K562 (cell line): Measurements from ENCODE around the gene RTCA. TPM values are rescaled to one million over a fixed set of nuclear protein-coding genes. Genes with fewer than 3 reads are reported as not detected.

Source experiments
- CBFA2T3 ChIP-seq: fragments of 450-650 bp; IDR thresholded peaks from 2 replicates; pipeline ENCODE4 v1.6.1; 2017
- DIDO1 ChIP-seq: fragments of 450-650 bp; IDR thresholded peaks from 2 replicates; pipeline ENCODE4 v1.6.1; 2016; ENCODE audit warnings: low read depth, missing biosample characterization, missing genetic modification characterization
- HDAC2 ChIP-seq: fragments of 450-650 bp; IDR thresholded peaks from 2 replicates; pipeline ENCODE4 v1.6.1; 2016; ENCODE audit warnings: mild to moderate bottlenecking
- KLF1 ChIP-seq: fragments of 450-650 bp; IDR thresholded peaks from 2 replicates; pipeline ENCODE4 v1.6.1; 2016; ENCODE audit warnings: missing genetic modification characterization, missing compliant biosample characterization
- MYBL2 ChIP-seq, 2 experiments: fragments of 450-650 bp in 1 of 2; sonication (generic) in 1 of 2; formaldehyde crosslinking in 1 of 2; IDR thresholded peaks; 2 replicates each; pipeline versions ENCODE4 v1.6.1 to v1.8.1; 2017 to 2022; ENCODE audit warnings: borderline replicate concordance in 1 of 2, inconsistent platforms in 1 of 2, low read depth in 1 of 2, mild to moderate bottlenecking in 1 of 2, missing genetic modification reagents in 1 of 2, moderate library complexity in 1 of 2
- NBN ChIP-seq: fragments of 450-650 bp; IDR thresholded peaks from 2 replicates; pipeline ENCODE4 v1.6.1; 2016; ENCODE audit warnings: low read depth, mild to moderate bottlenecking
- NCOR1 ChIP-seq: fragments of 450-650 bp; IDR thresholded peaks from 2 replicates; pipeline ENCODE4 v1.6.1; 2016; ENCODE audit warnings: mild to moderate bottlenecking, moderate library complexity
- NEUROD1 ChIP-seq: fragments of 150-350 bp; IDR thresholded peaks from 2 replicates; pipeline ENCODE4 v1.6.1; 2014; ENCODE audit warnings: borderline replicate concordance, low read length, low read depth; ENCODE audit not compliant: partially characterized antibody
- PML ChIP-seq: IDR thresholded peaks from 2 replicates; pipeline ENCODE4 v1.6.1; 2012; ENCODE audit warnings: low read length, inconsistent platforms
- RAD21 ChIP-seq, 2 experiments: fragments of 250-450 bp in 1 of 2; fragments of 450-650 bp in 1 of 2; sonication (Bioruptor Pico) in 1 of 2; formaldehyde crosslinking in 1 of 2; IDR thresholded peaks in 1 of 2; conservative IDR thresholded peaks in 1 of 2; 2 replicates each; pipeline versions ENCODE4 v1.4.0 to v1.8.0; 2020 to 2022; ENCODE audit warnings: mild to moderate bottlenecking in 2 of 2, moderate library complexity in 1 of 2
- RBM22 ChIP-seq: fragments of 200-400 bp; formaldehyde crosslinking; IDR thresholded peaks from 2 replicates; pipeline ENCODE4 v1.6.1; 2018; ENCODE audit warnings: low read length, low read depth; ENCODE audit not compliant: poor library complexity, severe bottlenecking
- SMARCA4 ChIP-seq: fragments of 450-650 bp; IDR thresholded peaks from 2 replicates; pipeline ENCODE4 v1.6.1; 2016
- TEAD1 ChIP-seq, 2 experiments: fragments of 450-650 bp in 1 of 2; sonication (generic) in 1 of 2; formaldehyde crosslinking; IDR thresholded peaks; 2 replicates each; pipeline versions ENCODE4 v1.4.0 to v1.8.0; 2020 to 2022; ENCODE audit warnings: mild to moderate bottlenecking in 2 of 2, missing genetic modification reagents in 1 of 2
- ZC3H4 ChIP-seq: sonication (generic); formaldehyde crosslinking; IDR thresholded peaks from 2 replicates; pipeline ENCODE4 v1.9.0; 2021; ENCODE audit warnings: missing genetic modification reagents, borderline replicate concordance
- ZNF232 ChIP-seq: sonication (generic); formaldehyde crosslinking; IDR thresholded peaks from 2 replicates; pipeline ENCODE4 v1.8.0; 2022; ENCODE audit warnings: mild to moderate bottlenecking, missing genetic modification reagents
- ZNF263 ChIP-seq: sonication (generic); formaldehyde crosslinking; IDR thresholded peaks from 2 replicates; pipeline ENCODE4 v1.8.0; 2022; ENCODE audit warnings: mild to moderate bottlenecking, missing genetic modification reagents, borderline replicate concordance
- ZNF766 ChIP-seq: fragments of 200-800 bp; sonication (Bioruptor generic); conservative IDR thresholded peaks from 2 replicates; pipeline ENCODE4 v1.6.1; 2016; ENCODE audit warnings: missing genetic modification characterization, missing compliant biosample characterization
- polyA plus RNA-seq, 8 experiments: library from polyadenylated mRNA; depleted of rRNA in 4 of 8; stranded (reverse) in 5 of 8; unstranded in 3 of 8; fragments of >200 nt; fragmentation: Nextera tagmentation in 2 of 8; fragmentation: Illumina TruSeq in 1 of 8; extraction: Ambion mirVana in 2 of 8; extraction: Trizol in 1 of 8; gene quantifications; 2 replicates each; pipeline versions ENCODE4 v1.2.1 to v1.2.3, GENCODE V29; 2011 to 2014; ENCODE audit warnings: inconsistent platforms in 1 of 8, missing spikeins in 1 of 8
- total RNA-seq, 7 experiments: library from RNA; depleted of rRNA in 6 of 7; stranded (reverse); fragments of >200 nt in 6 of 7; fragmentation: Illumina TruSeq in 2 of 7; extraction: Trizol in 2 of 7; gene quantifications; 2 replicates each; pipeline versions ENCODE4 v1.2.1 to v1.2.3, GENCODE V29; 2011 to 2021; ENCODE audit warnings: low replicate concordance in 1 of 7
- TF ChIP-seq, protein P1 (sequence below), 3 experiments: IDR thresholded peaks in 2 of 3; conservative IDR thresholded peaks in 1 of 3; 2 replicates each; pipeline ENCODE4 v1.5.1; 2011 to 2012; ENCODE audit warnings: low read length in 3 of 3, mild to moderate bottlenecking in 3 of 3, control low read depth in 2 of 3, improper control_type of control experiment in 1 of 3, inconsistent platforms in 1 of 3, low read depth in 1 of 3, mixed read lengths in 1 of 3, moderate library complexity in 1 of 3; ENCODE audit not compliant: insufficient read depth in 2 of 3
- TF ChIP-seq, protein P2 (sequence below): IDR thresholded peaks from 2 replicates; pipeline ENCODE4 v1.6.1; 2011; ENCODE audit not compliant: insufficient read length; ENCODE audit errors: extremely low read depth
- TF ChIP-seq, protein P3 (sequence below): sonication (generic); formaldehyde crosslinking; IDR thresholded peaks from 2 replicates; pipeline ENCODE4 v1.9.0; 2022; ENCODE audit warnings: mild to moderate bottlenecking, missing genetic modification reagents
- TF ChIP-seq, protein P4 (sequence below): sonication (generic); IDR thresholded peaks from 2 replicates; pipeline ENCODE4 v1.6.1; 2016
- TF ChIP-seq, protein P5 (sequence below): sonication (generic); formaldehyde crosslinking; IDR thresholded peaks from 2 replicates; pipeline ENCODE4 v1.8.0; 2022; ENCODE audit warnings: mild to moderate bottlenecking, low read depth, missing genetic modification reagents

The RTCA gene
- total and polyA plus RNA-seq, 9 of the 15 experiments (the other 6 are each of a cell fraction or from before 2014, with no cell fraction given), result 11.6 to 57.2 (median 43.2) TPM

DNA sequence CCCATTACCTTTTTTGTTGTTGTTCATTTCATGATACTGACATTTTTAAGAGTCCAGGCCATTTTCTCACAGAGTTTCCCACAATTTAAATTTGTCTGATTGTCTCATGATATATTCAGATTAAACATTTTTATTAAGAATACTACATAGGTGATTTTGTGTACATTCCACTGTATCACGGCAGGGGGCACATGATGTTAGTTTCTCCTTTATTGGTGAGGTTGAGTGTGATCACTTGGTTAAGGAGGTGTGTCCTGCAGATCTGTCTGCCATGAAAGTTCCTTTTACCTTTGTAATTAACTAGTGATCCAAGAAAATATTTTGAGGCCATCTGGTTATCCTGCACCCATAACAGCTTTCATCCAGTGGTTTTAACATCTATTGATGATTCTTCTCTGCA is 11.8 kb downstream of the RTCA start (continued):
- no peak for TF ChIP-seq DIDO1
- no peak for TF ChIP-seq ZNF232 (CRISPR knock-in tag)
- TF ChIP-seq ZC3H4 (CRISPR knock-in tag), result no peak
- TF ChIP-seq RAD21 (CRISPR knock-in tag; conservative IDR thresholded peaks at IDR 0.05 in 1 of 2, IDR thresholded peaks at IDR 0.05 in 1 of 2), result peak in 1 of 2 experiments; percentile 47; a peak in 3 of 4 replicates
- TF ChIP-seq, protein P1, sequence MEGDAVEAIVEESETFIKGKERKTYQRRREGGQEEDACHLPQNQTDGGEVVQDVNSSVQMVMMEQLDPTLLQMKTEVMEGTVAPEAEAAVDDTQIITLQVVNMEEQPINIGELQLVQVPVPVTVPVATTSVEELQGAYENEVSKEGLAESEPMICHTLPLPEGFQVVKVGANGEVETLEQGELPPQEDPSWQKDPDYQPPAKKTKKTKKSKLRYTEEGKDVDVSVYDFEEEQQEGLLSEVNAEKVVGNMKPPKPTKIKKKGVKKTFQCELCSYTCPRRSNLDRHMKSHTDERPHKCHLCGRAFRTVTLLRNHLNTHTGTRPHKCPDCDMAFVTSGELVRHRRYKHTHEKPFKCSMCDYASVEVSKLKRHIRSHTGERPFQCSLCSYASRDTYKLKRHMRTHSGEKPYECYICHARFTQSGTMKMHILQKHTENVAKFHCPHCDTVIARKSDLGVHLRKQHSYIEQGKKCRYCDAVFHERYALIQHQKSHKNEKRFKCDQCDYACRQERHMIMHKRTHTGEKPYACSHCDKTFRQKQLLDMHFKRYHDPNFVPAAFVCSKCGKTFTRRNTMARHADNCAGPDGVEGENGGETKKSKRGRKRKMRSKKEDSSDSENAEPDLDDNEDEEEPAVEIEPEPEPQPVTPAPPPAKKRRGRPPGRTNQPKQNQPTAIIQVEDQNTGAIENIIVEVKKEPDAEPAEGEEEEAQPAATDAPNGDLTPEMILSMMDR (IDR thresholded peaks at IDR 0.05 in 2 of 3, conservative IDR thresholded peaks at IDR 0.05 in 1 of 3; ENCODE audit: insufficient read depth in 2 of 3, low read depth in 1 of 3, low read length in 3 of 3), result peak; percentile 22 to 42 (median 22); a peak in 3 of 6 replicates
- no peak for TF ChIP-seq TEAD1 (CRISPR knock-in tag; IDR thresholded peaks at IDR 0.05)
- no peak for TF ChIP-seq PML
- TF ChIP-seq NCOR1, result no peak
- no peak for TF ChIP-seq KLF1 (tag)
- TF ChIP-seq, protein P2, sequence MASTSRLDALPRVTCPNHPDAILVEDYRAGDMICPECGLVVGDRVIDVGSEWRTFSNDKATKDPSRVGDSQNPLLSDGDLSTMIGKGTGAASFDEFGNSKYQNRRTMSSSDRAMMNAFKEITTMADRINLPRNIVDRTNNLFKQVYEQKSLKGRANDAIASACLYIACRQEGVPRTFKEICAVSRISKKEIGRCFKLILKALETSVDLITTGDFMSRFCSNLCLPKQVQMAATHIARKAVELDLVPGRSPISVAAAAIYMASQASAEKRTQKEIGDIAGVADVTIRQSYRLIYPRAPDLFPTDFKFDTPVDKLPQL, result no peak
- no peak for TF ChIP-seq MYBL2 (IDR thresholded peaks at IDR 0.05; ENCODE audit: low read depth)
- TF ChIP-seq MYBL2 (CRISPR knock-in tag; IDR thresholded peaks at IDR 0.05; ENCODE audit: borderline replicate concordance), result no peak
- TF ChIP-seq RBM22, result no peak
- no peak for TF ChIP-seq ZNF263
- TF ChIP-seq NBN, result no peak
- 0 out of 2 replicates have a peak, but pooled peaks have one; percentile 47 for TF ChIP-seq ZNF766
- TF ChIP-seq HDAC2, result no peak
- TF ChIP-seq, protein P3, sequence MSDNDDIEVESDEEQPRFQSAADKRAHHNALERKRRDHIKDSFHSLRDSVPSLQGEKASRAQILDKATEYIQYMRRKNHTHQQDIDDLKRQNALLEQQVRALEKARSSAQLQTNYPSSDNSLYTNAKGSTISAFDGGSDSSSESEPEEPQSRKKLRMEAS, result no peak
- TF ChIP-seq, protein P4, sequence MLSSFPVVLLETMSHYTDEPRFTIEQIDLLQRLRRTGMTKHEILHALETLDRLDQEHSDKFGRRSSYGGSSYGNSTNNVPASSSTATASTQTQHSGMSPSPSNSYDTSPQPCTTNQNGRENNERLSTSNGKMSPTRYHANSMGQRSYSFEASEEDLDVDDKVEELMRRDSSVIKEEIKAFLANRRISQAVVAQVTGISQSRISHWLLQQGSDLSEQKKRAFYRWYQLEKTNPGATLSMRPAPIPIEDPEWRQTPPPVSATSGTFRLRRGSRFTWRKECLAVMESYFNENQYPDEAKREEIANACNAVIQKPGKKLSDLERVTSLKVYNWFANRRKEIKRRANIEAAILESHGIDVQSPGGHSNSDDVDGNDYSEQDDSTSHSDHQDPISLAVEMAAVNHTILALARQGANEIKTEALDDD, result peak; percentile 34; the same call in 1 of the 2 replicates
- no peak for TF ChIP-seq SMARCA4
- TF ChIP-seq, protein P5, sequence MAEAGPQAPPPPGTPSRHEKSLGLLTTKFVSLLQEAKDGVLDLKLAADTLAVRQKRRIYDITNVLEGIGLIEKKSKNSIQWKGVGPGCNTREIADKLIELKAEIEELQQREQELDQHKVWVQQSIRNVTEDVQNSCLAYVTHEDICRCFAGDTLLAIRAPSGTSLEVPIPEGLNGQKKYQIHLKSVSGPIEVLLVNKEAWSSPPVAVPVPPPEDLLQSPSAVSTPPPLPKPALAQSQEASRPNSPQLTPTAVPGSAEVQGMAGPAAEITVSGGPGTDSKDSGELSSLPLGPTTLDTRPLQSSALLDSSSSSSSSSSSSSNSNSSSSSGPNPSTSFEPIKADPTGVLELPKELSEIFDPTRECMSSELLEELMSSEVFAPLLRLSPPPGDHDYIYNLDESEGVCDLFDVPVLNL (CRISPR knock-in tag), result no peak
- TF ChIP-seq CBFA2T3, result no peak
- no peak for TF ChIP-seq NEUROD1
